B cell (primary cell): ENCODE measurements around the gene FAR2.

Source experiments
- CTCF ChIP-seq: fragments of 200-600 bp; IDR thresholded peaks from one replicate; pipeline ENCODE4 v1.8.0; 2022; ENCODE audit warnings: antibody characterized with exemption, mild to moderate bottlenecking
- EZH2 ChIP-seq: IDR thresholded peaks from 2 replicates; pipeline ENCODE4 v1.6.1; 2012; ENCODE audit warnings: borderline replicate concordance, low read depth, mild to moderate bottlenecking, moderate library complexity, low read length; ENCODE audit not compliant: insufficient read depth, poor library complexity, severe bottlenecking

DNA sequence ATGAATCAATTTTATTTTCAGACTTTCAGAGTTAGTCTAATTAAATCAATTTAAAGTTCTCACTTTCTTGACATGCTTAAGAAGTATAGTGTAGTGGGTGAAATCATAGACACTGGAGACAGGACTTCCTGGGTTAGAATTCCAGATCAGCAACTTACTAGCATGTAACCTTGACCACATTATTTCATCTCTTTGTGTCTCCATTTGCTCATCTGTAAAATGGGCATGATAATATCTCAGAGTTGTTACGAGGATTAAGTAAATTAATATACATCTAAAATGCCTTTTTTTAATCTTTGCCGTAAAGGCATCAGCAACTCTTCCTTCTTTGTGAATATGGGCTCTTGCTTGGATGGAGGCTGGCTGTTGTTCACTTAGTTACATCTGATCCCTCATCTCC lies 233.2 kb downstream of the FAR2 start:
- no peak for TF ChIP-seq CTCF
- no peak for TF ChIP-seq EZH2
